Colonic mucosa (tissue), 4 donors: ENCODE results near the gene HIPK2. TPM values are rescaled to one million over a fixed set of nuclear protein-coding genes. Genes with fewer than 3 reads are reported as not detected.

ENCODE experiments used
- DNase-seq: peaks from one replicate; pipeline ENCODE4 v3.0.0-alpha.2; 2020
- H3K27ac ChIP-seq: fragments of 200-600 bp; one replicate; pipeline ENCODE4 v1.8.0; 2021
- H3K27me3 ChIP-seq: fragments of 200-600 bp; one replicate; pipeline ENCODE4 v1.8.0; 2021
- H3K36me3 ChIP-seq: fragments of 200-600 bp; one replicate; pipeline ENCODE4 v1.8.0; 2021
- H3K4me1 ChIP-seq: fragments of 200-600 bp; one replicate; pipeline ENCODE4 v1.8.0; 2021; ENCODE audit warnings: mild to moderate bottlenecking
- H3K4me3 ChIP-seq: fragments of 200-600 bp; one replicate; pipeline ENCODE4 v1.8.0; 2021
- H3K9ac ChIP-seq, 2 donors: one replicate each; pipeline ENCODE4 v1.7.0; 2013; ENCODE audit warnings: control low read depth in 2 of 2, low read depth in 2 of 2, low read length in 2 of 2
- H3K9me3 ChIP-seq: fragments of 200-600 bp; one replicate; pipeline ENCODE4 v1.8.0; 2021
- CTCF ChIP-seq: fragments of 200-600 bp; IDR thresholded peaks from one replicate; pipeline ENCODE4 v1.8.0; 2022; ENCODE audit warnings: antibody characterized with exemption, mild to moderate bottlenecking
- intact Hi-C: fragments of 100-400 bp; cut with DNase I; formaldehyde crosslinking; loops from one replicate; pipeline ENCODE4 v1.14.1; 2022
- total RNA-seq, 2 donors: library from RNA; stranded (reverse); fragmentation: NEBNext Ultra II Directional in 1 of 2; extraction: Animal tissue kit (Norgen Biotek cat#: 25700) in 1 of 2; gene quantifications; one replicate each; pipeline ENCODE4 v1.2.1, GENCODE V29; 2021
- donor health status: healthy.
- donor health status: DM: no; HTN: no; CAD: no.
- donor health status: DM: no; HTN: no; CAD: no.

Gene HIPK2
- total RNA-seq, 2 donors from 2014 or later: 25.3 to 28.4 TPM

- H3K9ac ChIP-seq: no peak overlapping the region
- no peaks in the 10 kb centered on the region for H3K9me3 ChIP-seq
- no peak overlapping the region for H3K4me3 ChIP-seq
- no peak for TF ChIP-seq CTCF
- no peaks in the 10 kb centered on the region for H3K36me3 ChIP-seq
- intact Hi-C loops: no loop called here
- DNase-seq: no peak
- H3K27me3 ChIP-seq: no peaks in the 10 kb centered on the region
- H3K27ac ChIP-seq: no peak overlapping the region
- H3K4me1 ChIP-seq: no peaks in the 10 kb centered on the region
Observed at GRCh38 chr7:139572071-139572470, 205.7 kb downstream of the HIPK2 start.

GRCh38 chr7:139571651-139572050, 206.1 kb downstream of the HIPK2 start:
- H3K27me3 ChIP-seq: no peaks in the 10 kb centered on the region
- no peaks in the 10 kb centered on the region for H3K36me3 ChIP-seq
- no peak for DNase-seq
- intact Hi-C loops: no loop called here
- no peak overlapping the region for H3K27ac ChIP-seq
- no peaks in the 10 kb centered on the region for H3K9me3 ChIP-seq
- H3K4me3 ChIP-seq: no peak overlapping the region
- no peak overlapping the region for H3K9ac ChIP-seq
- no peak for TF ChIP-seq CTCF
- no peaks in the 10 kb centered on the region for H3K4me1 ChIP-seq

- no peak for TF ChIP-seq CTCF
- no peaks in the 10 kb centered on the region for H3K9me3 ChIP-seq
- intact Hi-C loops: no loop called here
- no peak overlapping the region for H3K4me3 ChIP-seq
- H3K36me3 ChIP-seq: no peaks in the 10 kb centered on the region
- H3K4me1 ChIP-seq: no peaks in the 10 kb centered on the region
- H3K9ac ChIP-seq: no peak overlapping the region
- H3K27me3 ChIP-seq: no peaks in the 10 kb centered on the region
- no peak for DNase-seq
- H3K27ac ChIP-seq: no peak overlapping the region
Observed at GRCh38 chr7:139571190-139571589, 206.6 kb downstream of the HIPK2 start.

GRCh38 chr7:139570626-139571025, 207.2 kb downstream of the HIPK2 start:
- no peaks in the 10 kb centered on the region for H3K36me3 ChIP-seq
- DNase-seq: no peak
- no peak overlapping the region for H3K9ac ChIP-seq
- H3K9me3 ChIP-seq: no peaks in the 10 kb centered on the region
- no peak overlapping the region for H3K4me3 ChIP-seq
- intact Hi-C loops: no loop called here
- no peaks in the 10 kb centered on the region for H3K27me3 ChIP-seq
- H3K4me1 ChIP-seq: no peaks in the 10 kb centered on the region
- no peak overlapping the region for H3K27ac ChIP-seq
- no peak for TF ChIP-seq CTCF

GRCh38 chr7:139570119-139570518, 207.7 kb downstream of the HIPK2 start:
- H3K27ac ChIP-seq: no peak overlapping the region
- no peaks in the 10 kb centered on the region for H3K4me1 ChIP-seq
- H3K36me3 ChIP-seq: no peaks in the 10 kb centered on the region
- H3K27me3 ChIP-seq: no peaks in the 10 kb centered on the region
- no peaks in the 10 kb centered on the region for H3K9me3 ChIP-seq
- DNase-seq: no peak
- TF ChIP-seq CTCF: no peak
- intact Hi-C loops: no loop called here
- no peak overlapping the region for H3K9ac ChIP-seq
- H3K4me3 ChIP-seq: no peak overlapping the region
